GM21423 (cell line): ENCODE measurements around the gene CTNNBIP1.

Experiments
- ATAC-seq: cut with Tn5 transposase; IDR thresholded peaks from one replicate; pipeline ENCODE4 v1.9.1; 2021; ENCODE audit warnings: mild to moderate bottlenecking, moderate library complexity; ENCODE audit not compliant: unreplicated experiment

The CTNNBIP1 gene

DNA sequence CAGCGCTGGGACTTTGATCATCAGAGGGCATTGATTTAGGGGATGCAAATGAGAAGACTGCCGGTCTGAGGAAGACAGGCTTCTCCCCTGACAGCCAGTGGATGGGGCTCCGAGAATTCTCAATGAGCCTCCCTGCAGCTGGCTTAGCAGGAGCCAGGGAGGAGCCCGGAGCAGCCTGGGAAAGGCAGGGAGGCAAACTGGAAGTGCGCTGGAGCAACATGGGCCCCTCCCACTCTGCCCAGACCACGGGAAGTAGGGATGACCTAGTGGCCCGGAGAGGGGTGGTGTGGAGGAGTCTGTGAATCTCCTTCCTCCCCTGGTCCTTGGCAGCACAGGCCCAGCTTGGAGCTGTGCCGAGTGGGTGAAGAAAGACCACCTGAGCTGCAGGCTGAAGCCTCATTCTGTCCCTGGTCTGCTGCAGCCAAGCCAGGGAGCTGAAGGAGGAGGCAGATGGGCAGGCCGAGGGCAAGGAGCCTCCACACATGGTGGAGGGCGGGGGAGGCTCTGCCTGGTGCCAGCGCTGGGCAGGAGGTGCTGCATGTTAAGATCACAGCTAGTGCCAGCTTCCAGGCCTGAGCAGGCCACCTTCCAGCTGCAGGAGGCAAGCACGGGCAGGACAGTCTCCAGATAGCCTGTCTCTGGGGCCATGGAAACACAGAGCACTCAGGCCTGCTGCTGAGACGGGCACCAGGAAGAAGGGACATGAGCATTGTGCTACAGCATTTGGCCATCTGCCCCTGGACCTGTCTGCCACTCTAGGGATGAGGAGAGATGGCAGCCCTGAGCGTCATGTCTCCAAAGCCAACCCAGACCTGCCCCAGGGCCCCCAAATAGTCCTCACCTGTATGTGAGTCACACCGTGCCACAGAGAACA is 74.1 kb downstream of the CTNNBIP1 start:
- no peak for ATAC-seq

DNA sequence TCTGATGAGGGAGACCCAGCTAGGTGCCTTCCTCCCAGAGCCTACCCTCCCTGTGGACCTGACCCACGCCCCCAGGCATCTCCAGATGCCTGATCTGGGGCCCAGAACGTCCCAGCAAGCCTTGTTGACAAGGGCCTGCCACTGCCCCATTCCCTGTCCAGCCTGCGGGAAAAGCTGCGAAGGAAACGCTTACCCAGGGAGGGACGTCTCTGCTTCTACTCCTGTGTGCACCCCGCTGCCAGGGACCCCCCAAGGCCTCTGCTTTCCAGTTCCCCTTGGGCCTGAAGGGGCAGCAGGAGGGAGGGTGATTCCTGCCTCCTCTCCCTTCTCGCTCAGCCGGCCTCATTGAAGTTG is 74.7 kb downstream of the CTNNBIP1 start:
- ATAC-seq = no peak

DNA sequence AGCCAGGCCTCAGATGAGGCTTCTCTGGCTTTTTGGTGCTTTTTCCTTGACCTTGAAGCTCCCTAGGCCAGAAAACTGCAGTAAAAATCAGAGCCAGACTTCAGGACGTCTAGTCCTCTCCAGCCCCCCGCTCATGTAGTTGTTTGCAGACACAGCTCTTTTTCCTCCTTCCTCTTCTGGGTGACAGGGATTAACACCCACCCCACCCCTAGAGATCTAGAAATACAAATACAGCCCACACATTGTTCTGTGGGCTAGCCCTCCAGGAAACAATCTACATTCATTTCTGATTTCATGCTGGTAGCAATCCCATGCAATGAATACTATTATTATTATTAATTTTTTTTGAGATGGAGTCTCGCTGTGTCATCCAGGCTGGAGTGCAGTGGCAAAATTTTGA is 76.4 kb downstream of the CTNNBIP1 start:
- no peak for ATAC-seq

DNA sequence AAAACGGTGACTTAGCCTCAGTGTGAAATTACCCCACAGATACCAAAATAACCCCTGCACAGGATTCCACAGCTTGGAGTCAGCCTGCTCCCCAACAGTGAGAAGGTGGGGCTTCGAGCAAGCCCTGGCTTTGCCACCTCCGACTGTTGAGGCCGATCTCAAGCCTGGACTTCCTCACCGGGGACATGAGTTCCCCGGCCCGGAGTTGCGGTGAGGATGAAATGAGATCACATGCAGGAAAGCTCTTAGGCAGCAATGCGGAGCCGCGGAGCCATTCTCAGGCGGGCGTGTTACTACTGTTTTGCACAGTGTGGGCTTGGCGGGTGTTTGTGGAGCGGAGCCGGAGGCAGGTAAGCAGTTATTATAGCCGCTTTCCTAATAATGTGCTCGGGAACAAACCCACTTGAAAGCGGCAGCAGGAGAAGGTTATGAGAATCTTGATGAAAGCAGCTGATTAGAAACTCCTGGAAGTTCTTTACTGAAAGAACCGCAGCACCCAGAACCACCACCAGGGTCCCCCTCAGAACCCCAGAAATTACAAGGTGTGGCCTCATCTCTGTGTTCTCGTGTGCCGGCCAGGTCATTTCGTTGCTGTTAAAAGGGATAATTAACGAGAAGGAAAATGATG is 82.4 kb downstream of the CTNNBIP1 start:
- no peak for ATAC-seq

DNA sequence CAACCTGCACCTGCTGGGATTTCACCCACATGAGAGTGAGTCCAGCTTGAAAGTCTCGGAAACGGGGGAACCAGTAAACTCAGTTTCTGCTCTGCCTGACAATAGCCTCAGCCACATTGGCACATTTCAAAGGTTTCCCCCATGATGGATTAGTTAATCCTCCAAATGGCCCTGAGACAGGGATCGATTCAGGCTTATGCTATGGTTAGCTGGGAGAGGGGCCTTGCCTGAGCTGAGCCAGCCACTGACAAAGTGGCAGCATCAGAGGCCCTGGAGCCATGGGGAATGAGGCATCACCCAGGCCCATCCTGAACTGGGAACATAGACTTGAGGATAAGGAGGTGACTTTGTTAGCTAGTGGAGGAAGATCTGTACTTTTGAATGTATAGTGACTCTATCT is 83.5 kb downstream of the CTNNBIP1 start:
- ATAC-seq = no peak

DNA sequence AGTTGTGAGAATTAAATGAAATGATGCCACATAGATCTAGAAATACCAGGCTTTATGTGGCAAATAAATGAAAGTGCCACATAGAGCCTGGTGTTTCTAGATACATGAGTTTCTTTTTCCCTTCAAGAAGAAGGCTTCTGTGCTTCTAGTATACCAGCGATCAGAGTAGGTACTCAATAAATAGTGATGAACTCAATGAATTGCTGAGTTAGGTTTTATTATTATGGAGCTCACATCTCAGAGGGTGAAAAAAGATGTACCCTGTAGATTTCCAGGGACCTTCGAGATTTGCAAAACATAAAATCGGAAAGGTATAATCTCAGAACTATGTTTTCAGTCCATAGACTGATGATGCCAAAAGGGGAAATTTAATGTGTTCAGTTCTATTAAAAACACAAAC is 84.0 kb downstream of the CTNNBIP1 start:
- ATAC-seq = no peak

DNA sequence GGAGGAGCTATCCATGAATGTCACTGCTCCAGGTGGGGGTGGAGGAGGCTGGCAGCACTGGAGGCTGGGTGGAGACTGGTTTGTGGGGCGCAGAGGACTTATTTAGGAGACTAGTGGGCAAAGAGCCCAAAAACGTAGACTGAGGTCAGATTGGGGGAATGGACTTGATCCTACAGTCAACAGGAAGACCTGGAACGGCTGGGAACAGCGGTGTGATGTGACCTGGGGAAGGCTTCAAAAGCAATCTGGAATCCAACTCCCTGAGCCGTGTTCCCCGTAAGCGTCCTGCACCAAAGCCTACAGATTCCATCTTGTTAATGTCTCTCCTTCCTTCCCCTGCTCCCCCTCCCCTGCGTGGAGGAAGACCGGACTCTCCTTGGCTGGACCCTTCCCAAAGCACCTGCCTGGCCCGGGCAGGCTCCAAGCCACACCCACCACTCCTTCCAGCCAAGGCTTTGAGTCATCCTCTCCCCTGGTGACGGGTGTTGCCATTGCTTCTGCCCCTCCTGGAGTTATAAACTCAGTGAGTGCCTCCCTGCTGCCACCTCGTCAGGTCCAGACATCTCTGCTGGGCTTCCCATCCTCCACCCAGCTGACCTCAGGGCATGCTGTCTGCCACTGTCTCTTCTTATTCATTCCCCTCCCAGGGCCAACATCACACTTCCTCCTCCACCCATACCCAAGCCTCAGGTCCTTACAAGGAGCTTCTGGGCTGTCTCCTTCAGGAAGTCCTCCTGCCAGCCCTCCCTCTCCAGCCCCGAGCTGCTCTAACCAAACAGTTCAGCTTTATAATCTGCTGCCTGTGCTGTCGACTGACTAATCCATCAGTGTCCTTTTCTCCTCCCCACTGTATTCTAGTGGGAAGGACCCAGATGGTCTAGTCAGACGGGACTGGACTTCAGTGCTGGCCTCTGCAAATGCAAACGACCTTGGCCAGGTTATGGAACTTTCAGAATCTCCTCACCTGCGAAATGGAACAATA is 84.7 kb downstream of the CTNNBIP1 start:
- ATAC-seq = no peak

DNA sequence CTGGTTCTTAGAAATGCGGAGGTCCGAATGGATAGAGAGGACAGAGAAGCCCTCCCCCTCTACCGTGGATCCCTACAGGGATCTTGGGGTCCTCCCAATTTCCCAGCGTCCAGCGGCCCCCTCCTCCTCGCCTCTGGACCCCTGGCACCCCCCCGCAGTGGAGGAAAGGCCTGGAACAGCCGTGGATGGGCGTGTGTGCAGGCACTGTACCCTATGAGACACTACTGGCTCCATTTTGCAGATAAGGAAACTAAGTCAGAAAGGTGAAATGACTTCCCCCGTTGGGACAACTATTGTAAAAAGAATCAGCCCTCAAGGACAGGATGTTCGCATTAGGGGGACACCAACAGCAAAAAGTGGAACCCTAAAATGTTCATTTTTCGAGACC is 85.4 kb downstream of the CTNNBIP1 start:
- ATAC-seq = no peak

DNA sequence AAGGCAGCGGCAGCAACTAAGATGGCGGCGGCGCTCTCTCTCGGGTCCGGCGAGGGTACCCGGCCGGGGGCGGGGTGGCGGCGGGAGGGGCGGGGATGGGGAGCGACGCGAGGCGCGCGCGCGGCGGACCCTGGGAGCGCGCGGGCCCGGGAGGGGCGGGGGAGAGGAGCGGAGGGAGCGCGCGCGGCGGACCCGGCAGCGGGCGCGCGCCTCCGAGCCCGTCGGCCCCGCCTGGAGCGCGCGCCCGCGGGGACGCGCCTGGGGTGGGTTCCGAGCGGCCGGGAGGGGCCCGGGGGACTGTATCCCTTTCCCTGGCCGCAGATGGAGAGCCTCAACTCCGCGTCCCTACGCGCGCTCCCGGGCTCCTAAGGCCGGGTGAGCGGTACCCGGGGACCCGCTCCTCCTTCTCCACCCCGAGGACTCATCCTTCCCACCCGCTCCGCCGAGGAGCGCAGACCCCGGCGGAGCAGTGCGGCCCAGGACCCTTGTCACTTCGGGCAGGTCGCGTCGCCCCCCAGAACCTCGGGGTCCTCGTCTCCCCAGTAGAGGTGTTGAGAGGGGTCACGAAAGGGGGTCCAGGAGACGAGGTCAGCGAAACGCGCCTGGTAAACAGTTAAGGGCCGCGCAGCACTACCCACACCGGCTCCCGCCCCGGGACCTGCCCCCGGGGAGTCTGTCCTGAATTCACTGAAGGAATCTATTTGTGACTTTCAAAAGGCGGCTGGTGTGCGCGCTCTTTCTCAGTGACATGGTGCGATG is 85.9 kb downstream of the CTNNBIP1 start, which contains the start of gene CLSTN1:
TSS of gene CLSTN1 (minus strand) at position 23 of the 759 bp plus-strand sequence. CDS start 232 bp downstream, outside the sequence.
- ATAC-seq = peak; percentile 53

DNA sequence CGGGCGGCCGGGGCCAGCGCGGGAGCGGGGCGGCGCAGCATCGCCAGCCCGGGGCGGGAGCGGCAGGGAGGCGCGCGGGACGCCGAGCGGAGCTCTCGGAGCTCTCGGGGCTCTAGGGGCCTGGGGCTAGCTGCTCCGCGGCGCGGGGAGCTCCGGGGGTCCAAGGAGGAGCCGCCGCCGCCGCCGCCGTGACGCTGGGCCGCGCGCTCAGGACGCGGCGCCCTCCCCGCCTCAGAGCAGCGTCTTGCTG is 86.5 kb downstream of the CTNNBIP1 start:
- ATAC-seq = peak; percentile 11

DNA sequence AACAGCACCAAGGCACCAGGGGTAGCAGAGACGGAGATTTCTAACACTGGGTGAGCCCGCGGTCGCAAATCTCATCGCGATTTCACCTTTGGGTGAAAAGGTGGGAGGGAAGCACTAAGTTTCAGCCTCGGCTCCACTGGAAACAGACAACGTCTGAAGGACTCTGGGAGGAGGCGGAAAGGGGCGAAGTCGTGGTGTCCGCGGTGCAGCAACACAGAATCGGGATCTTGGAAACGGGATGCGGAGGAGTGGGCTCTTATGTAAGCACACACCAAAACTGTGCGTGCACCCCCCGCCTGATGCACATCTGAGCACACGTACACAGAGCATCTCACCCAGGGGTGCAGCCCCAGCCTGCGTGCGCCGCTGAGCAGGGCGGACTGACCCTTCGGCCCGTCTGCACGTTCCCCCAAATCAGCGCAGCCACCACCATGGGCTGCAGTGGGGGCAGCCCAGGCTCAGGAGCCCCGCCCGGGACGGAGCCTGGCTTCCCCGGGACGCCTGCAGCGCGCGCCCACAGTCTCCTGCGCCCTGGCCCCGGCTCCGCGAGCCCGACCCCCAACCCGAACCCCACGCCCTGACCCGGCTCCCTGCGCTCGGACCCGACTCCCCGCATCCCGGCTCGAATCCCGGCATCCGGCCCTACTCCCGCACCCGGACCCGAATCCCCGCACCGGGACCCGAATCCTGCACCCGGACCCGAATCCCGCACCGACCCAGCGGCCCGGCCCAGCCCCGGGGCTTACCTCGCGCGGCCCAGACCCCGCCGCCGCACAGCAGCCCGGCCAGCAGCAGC is 87.0 kb downstream of the CTNNBIP1 start:
- no peak for ATAC-seq

DNA sequence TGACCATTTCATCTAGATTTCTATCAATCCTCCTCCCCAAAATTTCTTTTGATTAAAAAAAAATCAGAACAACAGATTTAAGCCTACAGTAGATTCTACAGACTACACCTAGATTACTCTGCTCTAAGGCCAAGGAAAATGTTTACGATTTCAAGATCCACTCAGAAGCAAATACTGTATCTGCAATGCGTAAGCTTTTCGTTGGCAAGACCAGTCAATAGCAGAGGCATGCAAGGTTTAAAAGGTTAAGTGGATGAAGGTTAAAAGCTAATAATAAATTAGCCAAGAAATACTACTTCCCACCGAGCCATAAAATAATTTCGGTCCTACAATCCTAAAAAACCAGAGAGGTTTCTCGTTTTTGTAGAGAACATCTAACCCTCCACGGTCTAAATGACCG is 87.6 kb downstream of the CTNNBIP1 start:
- no peak for ATAC-seq

DNA sequence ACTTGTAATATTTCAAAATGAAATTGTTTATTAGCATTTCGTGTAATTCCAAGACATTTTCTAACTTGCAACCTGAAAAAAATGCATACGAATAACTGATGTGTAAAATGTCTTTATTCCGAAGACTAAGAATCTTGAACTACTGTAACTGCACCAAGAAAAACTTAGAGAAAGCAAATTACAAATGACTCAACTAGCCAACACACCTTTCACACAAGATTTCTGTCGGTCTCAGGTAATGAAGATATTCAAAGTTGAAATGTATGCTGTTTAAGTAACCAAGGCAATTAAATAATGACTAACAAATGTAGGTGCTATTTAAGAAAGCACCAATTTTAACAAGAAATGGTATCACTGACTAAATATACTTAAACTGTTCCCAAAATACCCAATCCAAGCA is 88.4 kb downstream of the CTNNBIP1 start:
- ATAC-seq = no peak

DNA sequence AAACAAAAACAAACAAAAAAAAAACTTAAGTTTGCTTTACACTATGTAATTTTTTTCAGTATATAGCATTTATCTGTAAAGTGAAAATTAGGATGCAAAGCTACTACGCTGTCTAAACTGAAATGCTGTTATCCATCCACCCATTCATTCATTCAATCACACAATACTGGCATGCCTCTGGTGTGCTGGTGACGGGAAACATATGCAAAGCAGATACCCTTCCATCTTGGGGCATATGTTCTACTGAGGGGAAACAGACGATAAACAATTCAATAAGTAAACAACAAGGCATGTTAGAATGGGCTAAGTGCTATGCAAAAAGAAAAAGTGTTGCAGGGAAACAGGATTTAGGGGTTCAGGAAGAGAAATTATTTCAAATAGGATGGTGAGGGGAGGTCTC is 89.5 kb downstream of the CTNNBIP1 start:
- ATAC-seq = no peak

DNA sequence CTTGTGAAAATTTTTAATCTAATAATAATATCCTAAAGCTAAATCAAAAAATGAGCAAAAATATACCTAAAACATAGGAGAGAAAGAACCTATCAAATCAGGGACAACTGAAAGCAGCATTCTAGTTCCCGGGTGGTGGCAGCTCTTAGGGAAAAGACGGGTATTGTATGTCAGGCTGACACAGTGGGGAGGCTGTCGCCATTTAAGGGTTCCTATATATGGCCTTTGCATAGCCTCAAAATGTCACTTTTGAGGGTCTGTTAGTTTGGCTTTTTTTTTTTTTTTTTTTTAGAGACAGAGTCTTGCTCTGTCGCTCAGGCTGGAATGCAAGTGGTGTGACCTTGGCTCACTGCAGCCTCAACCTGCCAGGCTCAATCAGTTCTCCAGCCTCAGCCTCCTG is 92.3 kb downstream of the CTNNBIP1 start:
- ATAC-seq = no peak

DNA sequence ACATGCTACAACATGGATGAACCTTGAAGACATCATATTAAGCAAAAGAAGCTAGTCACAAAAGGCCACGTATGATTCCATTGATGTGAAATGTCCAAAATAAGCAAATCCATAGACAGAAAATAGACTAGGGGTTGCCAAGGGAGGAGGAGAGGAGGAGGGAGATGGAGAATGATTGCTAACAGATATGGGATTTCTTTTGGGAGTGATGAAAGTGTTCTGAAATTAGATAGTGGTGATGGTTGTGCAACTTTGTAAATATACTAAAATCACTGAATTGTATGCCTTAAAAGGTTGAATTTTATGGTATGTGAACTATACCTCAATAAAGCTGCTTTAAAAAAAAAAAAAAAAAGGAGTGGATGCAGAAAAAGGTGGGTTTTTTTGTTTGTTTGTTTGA is 93.9 kb downstream of the CTNNBIP1 start:
- ATAC-seq = no peak

DNA sequence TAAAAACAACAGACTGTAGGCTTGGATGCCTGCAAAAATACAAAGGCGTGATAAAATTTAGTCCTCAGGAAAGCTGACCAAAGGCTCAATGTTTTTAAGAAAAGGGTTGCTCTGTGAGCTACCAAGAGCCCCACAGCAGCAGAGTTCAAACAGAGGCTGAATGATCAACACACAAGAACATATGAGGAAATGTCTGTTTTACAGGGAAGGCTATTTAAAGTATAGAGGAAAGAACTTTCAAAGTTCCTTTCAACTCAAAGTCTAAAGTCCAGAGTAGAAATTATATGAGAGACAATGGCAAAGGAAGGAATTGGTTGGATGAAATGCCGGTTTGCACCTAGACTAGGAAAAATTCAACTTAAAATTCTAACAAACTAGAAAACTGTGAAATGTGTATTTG is 94.9 kb downstream of the CTNNBIP1 start:
- ATAC-seq = no peak

DNA sequence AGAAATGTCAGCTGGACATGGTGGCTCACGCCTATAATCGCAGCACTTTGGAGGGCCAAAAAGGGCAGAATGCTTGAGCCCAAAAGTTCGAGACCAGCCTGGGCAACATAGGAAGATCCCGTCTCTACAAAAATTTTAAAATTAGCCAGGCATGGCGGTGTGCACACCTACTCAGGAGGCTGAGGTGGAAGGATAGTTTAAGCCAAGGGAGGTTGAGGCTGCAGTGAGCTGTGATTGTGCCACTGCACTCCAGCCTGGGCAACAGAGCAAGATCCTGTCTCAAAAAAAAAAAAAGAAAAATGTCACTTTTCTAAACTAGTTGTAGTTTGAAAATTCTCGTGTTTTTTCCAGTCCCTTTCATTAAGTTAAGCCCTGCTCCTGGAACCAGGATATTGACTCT is 95.5 kb downstream of the CTNNBIP1 start:
- no peak for ATAC-seq

DNA sequence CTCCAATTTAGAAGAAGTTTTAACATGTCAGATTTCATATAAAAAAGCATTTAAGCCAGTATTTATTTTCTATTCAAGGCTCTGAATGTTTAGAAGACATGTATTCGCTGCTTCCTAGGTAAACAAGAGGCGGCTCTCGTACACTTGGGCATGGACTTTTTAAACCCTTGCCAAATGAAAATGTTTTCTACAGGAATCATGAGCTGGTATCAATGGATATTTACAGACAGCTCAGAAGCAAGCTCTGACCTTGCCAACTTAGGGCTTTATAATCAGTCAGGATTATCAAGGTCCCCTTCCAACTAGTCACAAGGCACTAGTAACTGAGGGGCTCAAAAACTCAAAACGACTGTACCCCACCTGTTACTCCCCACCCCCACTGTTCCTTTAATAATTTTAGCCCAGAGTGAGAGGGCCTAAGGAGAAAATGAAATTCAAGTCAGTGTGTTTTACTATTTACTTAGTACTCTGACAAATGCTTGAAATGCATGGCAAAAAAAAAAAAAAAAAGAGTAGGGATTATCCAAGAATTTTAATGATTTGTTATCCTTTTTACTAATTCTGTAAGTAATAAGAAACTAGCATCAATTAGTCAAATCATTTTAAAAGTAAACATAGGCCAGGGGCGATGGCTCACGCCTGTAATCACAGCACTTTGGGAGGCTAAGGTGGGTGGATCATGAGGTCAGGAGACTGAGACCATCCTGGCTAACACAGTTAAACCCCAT is 98.7 kb downstream of the CTNNBIP1 start:
- ATAC-seq = no peak
